GM19238 (cell line): ENCODE measurements around the gene ZIC2.
"Not testable (repeated sequence)": the region's sequence is repeated elsewhere in the genome, so short reads cannot be mapped to it uniquely, and the experiment has no call there.

Source experiments
- DNase-seq: peaks from one replicate; pipeline ENCODE4 v3.0.0; 2011; ENCODE audit warnings: low spot score; ENCODE audit not compliant: insufficient read length

ZIC2 gene

GRCh38 chr13:99998261-99998660, 16.7 kb downstream of the ZIC2 start:
- no peak for DNase-seq

DNA sequence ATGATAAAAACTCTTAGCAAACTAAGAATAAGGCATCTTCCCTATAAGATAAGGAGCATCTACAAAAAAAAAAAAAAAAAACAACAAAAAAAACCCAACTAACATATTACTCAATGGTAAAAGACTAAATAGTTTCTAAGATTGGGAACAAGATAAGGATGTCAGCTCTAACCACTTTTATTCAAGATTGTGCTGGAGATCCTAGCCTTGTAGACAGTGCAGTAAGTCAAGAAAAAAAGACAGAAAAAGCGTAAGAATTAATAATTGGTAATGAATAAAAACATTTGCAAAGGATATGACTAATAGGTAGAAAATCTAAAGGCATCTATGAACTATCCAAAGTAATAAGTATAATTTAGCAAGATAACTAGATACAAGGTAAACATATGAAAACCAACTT, 33.0 kb downstream of the ZIC2 start:
- no peak for DNase-seq

- DNase-seq, result no peak
These were observed 38.3 kb downstream of the ZIC2 start for GRCh38 chr13:100019780-100020356.

DNA sequence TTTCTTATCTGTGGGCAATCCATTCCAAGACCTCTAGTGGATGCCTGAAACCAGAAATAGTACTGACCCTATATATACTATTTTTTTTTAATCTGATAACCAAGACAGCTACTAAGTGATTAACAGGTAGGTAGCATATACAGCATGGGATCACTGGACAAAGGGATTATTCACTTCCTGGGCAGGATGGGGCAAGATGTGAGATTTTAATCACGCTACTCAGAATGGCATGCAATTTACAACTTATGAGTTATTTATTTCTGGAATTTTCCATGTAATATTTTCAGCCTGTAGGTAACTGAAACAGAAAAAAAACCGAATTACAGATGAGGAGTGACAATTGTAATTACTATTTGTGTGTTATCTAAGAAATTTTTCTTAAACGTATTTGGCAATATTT, 41.2 kb downstream of the ZIC2 start:
- DNase-seq, result no peak

DNA sequence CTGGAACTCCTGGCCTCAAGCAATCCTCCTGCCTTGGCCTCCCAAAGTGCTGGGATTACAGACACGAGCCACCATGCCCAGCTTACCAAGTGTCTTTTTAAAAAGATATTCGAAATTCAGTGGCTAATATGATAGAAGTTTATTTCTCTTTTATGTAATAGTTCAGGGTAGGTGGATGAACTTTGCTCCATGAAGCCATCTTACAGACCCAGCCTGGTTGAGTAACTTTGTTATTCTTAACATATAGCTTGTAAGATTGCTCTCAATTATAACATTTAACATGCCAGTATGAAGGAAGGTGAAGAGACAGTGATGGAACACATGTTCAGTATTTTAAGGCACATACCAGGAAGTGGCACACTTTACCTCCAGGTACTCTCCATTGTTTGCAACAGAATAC, 42.4 kb downstream of the ZIC2 start:
- no peak for DNase-seq

DNA sequence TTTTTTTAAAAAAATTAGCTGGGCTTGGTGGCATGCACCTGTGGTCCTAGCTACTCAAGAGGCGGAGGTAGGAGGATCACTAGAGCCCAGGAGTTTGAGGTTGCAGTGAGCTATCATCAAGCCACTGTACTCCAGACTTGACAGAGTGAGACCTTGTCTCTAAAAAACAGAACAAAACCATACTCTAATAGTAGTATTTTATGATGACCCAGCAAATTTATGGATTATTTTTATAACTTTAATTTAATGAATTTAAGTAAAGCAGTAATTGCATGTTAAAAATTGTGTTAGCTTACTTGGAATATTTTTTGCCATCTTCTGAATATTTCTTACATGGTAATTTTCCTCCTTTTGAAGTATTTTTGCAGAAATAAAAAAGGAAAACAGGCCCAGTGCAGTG, 48.3 kb downstream of the ZIC2 start:
- no peak for DNase-seq

GRCh38 chr13:100032642-100033041, 51.1 kb downstream of the ZIC2 start:
- not testable (repeated sequence) for DNase-seq

GRCh38 chr13:100035936-100036335, 54.4 kb downstream of the ZIC2 start:
- no peak for DNase-seq
